Measurements from ENCODE around the gene ARHGAP26.
A peak's percentile ranks its signal among the peaks of the same experiment; 100 is the strongest.

Gene ARHGAP26

DNA sequence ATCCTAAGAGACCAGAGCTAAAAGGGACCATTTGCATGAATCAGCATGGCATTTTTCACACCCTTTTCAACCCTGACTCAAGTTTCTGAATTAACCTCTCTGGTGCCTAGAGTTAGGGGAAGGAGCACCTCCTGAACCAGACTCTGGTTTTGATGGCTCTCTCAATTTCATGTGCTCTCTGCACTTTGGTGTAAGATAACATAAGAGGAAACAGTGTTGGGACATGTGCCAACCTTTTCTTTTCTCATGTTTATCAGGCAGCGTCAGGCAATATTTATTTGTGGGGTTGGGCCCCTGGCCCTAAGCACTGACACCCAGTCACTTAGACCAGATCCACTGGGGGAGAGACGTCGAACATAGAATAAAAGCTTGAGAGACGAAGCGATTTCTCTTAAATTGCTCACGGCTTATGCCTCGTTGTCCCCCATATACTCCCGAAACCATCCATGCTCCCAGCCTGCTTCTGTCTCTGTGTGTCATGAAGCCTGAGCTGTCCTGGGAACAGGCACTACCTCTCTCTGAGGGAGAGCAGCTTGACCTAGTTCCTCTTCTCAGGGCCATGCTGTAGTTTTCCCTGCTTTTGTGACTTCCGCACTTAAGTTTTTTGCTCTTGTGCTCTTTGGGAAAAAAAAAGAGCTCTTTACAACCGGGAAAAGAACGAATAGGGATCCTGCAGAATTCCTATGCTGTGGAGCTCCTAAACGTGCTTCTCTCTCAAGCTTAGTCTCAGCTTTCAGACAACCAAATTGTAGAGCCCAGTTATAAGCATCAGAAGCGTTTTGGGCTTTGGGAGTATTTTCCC, 437.6 kb downstream of the ARHGAP26 start:
- DNase-seq (ENCODE audit: low spot score) = no peak

DNA sequence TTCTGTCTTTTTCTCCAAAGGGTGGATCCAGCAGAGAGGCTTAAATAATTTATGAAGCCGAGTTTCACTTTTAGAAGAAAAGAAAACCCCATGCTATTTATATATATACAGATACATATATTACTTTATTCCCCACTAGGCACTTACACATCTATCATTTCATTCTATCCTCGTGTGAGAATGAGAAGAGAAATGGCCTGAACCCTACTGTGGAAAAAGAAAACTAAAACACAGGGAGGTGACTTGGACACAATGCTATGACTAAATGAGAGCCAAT, 438.1 kb downstream of the ARHGAP26 start:
- DNase-seq (ENCODE audit: low spot score) = no peak

DNA sequence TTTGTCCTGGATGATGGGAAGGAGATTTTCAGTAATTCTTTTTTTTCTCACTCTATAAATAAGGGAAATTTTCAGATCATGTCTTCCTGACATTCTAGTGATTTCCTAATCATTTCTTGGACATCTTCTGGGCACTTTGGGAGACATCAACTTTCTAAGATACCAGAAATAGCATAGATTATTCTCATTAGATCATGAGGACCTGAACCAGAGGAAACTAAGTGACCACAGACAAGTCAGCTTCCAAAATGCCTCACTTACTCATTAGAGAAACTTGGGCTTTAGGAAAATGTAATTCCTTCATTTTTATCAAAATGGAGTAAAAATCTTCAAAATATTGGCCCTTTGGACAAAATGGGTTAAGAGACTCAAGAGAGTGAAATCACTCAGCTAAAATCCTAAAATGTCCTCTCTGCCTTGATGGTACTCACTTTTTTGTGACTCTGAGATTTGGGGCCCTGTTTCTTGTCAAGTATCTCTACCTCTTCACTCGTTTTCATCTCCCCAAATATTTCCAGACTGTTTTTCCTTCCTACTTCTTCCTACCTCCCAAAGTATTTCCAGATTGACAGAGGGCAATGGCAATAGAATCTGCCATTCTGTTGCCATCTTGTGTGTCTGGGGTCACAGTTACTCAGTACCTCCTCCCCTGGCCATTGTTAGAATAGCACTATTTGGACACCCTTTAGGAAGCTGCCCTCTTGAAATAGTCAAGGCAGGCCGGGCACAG, 438.8 kb downstream of the ARHGAP26 start:
- peak; percentile 38 for DNase-seq (ENCODE audit: low spot score)

DNA sequence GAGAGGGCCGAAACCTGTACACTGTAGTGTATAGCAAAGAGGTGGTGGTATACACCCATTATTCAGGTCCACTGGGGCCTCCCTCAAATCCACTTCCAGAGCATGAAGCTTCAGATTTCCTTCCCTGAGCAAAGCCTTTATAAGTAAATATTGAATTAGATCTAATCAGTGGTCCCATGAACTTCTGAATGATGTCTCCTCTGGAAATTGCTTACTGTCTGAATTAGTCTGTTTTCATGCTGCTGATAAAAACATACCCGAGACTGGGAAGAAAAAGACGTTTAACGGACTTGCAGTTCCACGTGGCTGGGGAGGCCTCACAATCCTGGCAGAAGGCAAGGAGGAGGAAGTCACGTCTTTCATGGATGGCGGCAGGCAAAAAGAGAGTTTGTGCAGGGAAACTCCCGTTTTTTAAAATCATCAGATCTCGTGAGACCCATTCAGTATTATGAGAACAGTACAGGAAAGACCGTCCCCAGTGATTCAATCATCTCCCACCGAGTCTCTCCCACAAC, 439.8 kb downstream of the ARHGAP26 start:
- DNase-seq (ENCODE audit: low spot score) = no peak

DNA sequence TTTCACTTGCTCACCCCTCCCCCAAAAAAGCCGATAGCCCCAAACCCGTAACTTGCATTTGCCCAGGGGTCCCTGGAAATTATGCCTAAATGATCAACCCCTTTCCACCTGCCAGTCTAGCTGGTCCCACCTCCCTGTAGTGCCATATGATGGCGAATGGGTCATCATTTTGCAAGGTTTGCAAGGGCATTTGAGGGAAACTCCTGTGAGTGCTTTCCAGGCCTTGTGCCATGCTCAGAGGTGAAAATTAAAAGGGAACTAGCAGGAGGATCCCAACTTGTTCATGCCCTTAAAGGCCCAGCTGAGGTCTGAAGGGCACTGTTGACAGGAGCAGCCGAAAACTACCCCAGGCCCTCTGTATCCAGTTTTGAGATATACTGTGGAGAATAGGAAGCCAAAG, 440.4 kb downstream of the ARHGAP26 start:
- DNase-seq (ENCODE audit: low spot score) = no peak

DNA sequence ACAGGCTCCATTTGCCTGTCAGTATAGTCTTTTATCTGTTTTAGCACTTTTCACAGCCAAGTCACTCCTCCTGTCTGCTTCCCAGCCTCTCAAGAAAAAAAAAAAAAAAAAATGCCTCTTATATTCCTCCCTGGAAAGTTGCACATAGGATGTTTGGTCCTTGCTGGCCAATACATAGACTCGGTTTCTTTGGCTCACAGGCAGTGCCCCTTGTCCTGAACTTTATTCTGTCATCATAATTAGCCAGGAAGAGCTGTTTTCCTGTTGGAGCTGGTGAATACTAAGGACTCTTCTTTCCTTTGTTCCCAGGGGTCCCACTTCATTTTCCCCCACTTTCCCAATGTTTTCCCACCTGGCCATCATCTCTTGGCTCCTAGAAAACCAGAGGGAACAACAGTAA, 442.1 kb downstream of the ARHGAP26 start:
- DNase-seq (ENCODE audit: low spot score) = no peak

DNA sequence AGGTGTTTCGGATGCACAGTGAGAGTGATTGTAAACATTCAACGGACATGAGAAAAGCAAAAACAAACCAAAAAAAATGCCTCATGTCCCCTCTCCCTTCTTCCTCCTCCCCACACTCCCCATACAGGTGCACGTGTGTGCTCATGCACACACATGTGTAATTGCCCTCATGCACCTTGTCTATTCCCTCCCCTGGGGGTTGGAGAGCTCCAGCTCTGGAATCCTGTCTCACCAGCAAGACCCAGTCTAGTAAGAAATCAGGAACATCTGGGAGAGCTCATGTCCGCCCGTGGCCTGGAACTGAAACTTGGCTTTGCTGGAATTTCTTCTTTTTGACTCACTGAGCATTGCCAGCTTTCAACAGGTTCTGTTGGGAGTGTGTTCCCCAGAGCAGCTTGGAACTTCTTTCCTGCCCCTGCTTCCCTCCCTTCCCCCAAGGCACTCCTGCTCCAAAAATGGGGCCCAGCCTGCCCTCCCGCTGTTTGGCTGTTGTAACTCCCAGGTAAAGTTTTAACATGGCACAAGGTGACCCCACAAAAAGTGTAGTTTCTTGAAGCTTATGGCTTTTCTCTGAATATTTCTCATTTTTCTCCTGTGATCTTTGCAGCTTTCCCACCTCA, 443.2 kb downstream of the ARHGAP26 start:
- peak; percentile 77 for DNase-seq (ENCODE audit: low spot score)

DNA sequence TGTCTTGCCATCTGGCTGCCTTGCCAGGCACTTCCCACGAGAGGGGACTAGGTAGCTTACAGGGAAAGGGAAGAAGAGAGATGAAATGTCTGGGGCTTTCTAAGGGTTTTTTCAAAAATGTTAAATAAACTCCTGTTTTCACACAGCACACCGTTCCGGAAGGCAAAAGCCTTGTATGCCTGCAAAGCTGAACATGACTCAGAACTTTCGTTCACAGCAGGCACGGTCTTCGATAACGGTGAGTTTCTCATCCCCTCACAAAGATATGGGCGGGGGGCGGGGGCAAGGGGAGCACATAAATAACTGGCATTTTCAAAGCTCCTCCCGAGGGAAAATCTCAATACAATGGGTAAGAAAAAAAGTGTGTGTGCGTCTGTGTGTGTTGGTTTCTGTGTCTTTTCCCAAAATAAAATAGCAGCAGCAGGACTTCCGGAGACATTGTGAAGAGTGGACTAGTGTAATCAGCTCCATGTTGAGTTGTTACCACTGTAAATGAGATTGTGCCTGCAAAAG, 443.7 kb downstream of the ARHGAP26 start:
- peak; percentile 25 for DNase-seq (ENCODE audit: low spot score)

DNA sequence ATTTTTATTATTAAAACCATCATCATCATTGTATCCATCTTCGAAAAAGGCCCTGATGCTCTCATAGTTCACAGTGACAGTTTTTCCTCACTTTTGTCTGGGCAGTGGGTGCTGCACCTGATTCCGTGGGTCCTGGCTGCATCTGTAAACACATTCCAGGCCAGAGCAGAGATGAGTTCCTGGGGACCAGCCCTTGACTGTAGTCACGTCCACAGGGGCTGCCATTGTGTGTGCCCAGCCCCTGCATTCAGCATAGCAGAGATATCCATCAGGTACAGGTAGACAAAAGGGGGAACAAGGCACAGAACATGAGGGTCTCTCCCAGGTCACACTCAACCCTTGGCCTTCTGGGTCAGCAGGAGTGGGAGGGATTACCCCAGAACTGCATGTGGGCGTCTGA, 444.3 kb downstream of the ARHGAP26 start:
- no peak for DNase-seq (ENCODE audit: low spot score)

DNA sequence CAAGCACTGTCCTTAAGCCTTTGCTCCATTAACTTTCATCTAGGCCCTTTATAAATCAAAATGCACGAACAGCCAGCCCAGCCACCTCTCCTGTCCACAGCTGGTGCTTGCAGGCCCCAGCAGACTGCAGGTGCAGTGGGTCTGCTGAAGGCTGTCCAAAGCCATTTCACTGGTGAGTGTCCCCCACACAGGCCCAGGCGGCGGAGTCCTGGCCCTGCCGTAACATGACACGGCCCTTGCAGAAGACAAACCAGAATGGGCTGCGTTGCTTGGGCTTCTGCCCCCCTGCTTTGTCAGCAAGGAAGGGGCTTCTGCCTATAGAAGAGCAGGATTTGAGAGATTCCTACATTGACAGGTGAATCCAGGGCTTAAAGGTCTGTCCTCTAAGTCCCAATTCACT, 444.7 kb downstream of the ARHGAP26 start:
- DNase-seq (ENCODE audit: low spot score) = no peak

DNA sequence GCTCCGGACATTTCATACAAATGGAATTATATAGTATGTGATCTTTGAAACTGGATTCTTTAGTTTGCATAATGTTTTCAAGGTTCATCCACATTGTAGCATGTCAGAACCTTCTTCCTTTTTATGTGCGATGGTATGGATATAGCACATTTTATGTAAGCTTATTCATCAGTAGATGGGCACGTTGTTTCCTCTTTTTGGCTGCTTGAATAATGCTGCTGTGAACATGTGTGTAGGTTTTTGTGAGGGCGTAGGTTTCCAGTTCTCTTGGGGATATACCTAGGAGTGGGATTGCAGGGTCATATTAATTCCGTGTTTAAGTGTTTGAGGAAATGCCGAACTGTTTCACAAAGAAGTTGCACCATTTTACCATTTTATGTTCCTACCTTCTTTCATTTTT, 445.5 kb downstream of the ARHGAP26 start:
- DNase-seq (ENCODE audit: low spot score) = no peak

DNA sequence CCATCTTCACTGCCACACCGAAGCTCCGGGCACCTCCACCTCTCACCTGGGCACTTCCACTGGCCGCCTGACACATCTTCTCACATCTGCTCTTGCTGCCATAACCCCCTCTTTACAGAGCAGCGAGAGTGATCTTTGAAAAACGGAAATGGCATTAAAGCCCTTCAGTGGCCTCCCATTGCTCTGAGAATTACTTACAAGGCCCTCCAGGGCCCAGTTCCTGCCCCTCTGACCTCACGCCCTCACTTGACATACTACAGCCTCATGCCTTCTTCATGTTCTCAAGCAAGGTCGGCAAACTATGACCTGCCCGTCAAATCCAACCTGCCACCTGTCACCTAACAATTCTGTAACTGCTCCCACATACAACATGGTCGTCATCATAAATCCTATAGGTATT, 446.0 kb downstream of the ARHGAP26 start:
- no peak for DNase-seq (ENCODE audit: low spot score)

DNA sequence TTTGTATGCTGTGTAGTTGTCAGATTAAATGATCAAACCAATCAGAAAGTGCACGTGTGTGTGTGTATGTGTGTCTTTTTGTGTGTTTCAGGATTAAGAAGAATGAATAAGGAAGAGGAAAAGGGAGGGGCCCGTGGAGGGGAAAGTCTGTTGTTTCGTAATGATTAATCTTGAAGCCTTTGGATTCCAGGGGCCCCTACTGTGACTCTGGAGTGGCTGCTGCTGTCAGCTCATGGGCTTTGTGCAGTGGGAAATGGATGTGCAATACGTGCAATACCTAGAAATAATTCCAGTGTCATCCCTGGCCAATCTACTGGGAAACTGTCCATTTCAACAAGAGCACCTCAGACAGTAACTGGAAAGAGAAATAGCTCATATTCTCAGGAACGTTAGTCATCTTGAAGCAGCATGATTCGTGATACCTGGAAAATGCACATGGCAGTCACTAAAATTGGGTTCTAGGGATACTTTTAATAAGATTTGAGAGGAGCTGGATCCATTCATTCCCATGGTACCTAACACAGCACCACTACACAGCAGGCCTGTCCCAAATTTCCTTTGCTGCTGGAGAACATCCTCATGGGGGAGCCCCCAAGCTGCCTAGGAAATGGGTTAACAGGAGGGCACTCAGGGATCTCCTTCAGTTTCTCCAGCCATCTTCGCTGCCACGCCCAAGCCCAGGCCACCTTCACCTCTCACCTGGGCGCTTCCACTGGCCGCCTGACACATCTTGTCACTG, 447.1 kb downstream of the ARHGAP26 start:
- DNase-seq (ENCODE audit: low spot score) = no peak

DNA sequence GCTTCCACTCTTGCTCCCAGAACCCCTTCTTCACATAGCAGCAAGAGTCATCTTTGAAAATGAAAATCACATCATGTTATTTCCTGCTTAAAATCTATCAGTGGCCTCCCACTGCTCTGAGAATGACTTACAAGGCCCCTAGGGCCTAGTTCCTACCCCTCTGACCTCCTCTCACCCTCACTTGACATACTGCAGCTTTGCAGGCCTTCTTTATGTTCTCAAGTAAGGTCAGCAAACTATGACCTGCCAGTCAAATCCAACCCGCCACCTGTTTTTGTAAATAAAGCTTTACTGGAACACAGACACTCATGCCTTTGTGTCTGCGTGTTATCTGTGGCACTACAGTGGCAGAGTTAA, 447.6 kb downstream of the ARHGAP26 start:
- DNase-seq (ENCODE audit: low spot score) = no peak

DNA sequence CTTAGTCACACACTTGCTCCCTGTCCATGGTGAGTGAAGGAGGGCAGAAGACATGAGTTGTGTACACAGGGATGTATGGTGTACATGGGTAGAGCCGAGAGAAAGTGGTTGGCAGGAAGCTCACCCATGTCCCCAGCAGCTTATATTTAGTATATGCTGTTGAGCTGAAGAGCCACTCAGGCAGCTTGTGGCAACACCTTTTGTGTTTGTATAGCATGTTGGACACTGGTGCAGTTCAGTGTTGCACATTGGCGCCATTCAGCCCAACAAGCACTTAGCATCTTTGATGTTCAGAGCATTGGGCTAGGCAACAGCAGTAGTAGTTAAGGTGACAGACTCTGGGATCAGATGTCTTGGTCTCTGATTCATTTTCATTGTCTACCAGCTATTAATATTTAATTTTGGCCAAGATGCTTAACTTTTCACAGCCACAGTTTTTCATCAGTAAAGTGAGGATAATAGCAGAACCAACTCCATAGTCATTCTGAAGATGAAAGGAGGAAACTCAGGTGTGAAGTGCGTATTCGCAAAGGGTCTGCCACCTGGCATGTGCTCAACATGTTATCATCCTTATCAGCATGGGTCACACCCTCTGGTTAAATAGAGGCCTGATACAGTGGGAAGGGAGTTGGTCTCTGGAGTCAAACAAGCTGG, 448.5 kb downstream of the ARHGAP26 start:
- DNase-seq (ENCODE audit: low spot score) = no peak

DNA sequence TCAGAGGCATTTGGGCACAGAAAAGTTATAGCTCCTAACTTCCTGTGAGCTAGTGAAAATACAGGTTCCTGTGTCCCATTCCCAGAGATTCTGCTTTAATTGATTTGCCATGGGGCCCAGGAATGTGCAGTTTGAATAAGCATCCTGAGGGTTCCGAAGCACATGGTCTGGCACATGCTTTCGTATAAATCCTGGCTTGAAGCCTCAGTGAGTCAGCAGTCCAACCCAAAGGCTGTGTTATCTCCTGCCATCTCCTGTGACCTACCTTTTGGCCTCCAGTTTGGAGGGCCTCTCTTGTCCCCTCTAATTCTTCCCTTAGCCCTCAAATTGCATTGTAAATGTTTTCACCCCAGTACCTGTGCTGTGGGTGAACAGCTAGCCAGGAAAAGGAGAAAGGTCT, 449.5 kb downstream of the ARHGAP26 start:
- DNase-seq (ENCODE audit: low spot score) = no peak

DNA sequence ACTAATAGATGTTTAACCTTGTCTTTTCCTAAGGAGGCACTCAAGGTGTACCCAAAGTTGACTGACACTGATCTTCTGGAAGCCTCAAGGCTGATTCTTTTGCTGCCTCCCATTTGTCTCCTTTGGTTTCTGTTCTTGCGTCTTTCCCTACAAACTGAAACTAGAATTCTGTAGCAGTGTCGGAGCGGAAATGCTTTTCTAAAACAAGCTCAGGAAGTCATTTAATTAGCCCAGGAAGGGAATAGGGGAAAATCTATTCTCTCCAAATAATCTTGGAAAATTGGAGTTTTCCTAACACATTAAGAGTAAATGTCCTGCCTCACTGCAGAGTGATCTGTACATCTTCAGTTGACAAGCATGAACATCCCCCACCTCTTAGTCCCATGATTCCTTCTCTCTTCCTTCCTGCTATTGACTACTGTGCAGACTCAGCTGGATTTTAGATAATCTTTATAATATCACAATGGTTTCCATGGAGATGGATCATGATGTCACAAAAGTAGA, 450.6 kb downstream of the ARHGAP26 start:
- DNase-seq (ENCODE audit: low spot score) = no peak

DNA sequence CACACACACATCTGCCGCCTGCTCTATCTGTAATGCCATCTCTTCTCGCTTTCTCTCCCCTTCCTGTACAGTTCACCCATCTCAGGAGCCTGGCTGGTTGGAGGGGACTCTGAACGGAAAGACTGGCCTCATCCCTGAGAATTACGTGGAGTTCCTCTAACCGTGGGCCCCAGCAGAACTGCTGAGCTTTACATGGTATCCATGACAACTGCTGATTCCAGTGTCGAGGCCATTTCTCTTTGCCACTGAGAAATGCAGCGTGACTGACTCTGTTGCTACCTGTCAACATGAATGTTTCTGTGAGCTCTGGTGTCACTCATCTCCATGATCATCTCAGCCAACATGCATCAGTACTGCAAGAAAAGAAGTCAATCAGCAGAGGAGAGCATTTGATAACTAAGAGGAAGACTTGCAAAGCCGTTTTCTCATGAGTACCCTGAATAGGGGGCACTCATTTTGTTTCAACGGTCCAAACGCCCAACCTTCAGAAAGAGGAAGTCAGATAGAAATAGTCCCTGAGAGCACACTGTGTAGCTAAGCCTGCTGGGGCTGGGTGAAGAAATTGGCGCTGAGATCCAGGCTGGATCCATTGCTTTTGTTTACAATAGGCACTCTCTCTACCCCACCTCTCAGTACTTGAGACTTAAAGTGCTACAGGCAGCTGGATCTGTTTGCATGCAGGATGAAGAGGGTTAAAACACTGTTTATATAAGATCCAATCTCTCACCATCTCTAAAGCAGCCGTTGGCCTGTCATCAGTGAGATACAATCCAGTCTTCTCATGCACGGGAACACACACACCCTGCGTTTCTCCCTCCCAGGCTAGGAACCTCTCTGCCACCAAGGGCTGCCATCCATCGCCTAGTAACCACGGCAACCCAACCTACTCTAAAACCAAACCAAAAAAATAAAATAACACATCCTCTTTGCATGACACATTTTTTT, 452.4 kb downstream of the ARHGAP26 start:
- no peak for DNase-seq (ENCODE audit: low spot score)

DNA sequence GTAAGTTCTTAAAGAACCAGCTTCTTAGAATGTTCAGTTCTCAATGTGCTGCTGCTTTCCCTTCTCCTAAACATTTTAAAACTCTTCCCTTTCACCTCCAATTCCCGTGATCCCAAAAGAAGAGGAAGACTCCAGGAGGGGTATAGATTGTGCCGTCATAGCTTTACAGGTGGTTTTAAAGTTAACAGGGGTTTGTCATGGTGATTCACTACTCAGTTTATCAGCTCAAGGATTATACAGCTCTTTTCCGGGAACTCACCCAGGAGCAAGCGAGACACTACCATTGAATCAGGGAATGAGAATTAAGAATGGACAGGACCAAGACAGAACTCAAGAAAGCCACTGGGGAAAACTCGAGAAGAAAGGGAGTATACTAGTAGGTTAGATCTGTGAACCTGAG, 454.5 kb downstream of the ARHGAP26 start:
- DNase-seq (ENCODE audit: low spot score) = no peak

DNA sequence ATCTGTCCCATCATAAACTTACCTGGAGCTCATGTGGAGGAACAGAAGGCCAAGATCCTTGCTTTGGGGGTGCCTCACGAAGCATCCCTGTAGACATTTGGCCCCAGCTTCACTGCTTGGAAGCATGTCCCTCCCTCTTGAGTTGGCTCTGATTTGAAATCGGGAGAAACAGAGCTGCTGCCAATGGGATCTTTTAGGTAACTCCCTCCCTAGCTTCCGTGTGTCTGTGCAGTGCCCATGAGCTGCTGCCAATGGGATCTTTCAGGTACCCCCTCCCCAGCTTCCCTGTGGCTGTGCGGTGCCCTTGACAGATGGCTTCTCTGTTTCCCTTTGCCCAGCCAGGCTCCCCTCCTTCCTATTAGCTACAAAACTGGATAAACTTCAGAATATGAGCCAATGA, 455.3 kb downstream of the ARHGAP26 start:
- DNase-seq (ENCODE audit: low spot score) = no peak

DNA sequence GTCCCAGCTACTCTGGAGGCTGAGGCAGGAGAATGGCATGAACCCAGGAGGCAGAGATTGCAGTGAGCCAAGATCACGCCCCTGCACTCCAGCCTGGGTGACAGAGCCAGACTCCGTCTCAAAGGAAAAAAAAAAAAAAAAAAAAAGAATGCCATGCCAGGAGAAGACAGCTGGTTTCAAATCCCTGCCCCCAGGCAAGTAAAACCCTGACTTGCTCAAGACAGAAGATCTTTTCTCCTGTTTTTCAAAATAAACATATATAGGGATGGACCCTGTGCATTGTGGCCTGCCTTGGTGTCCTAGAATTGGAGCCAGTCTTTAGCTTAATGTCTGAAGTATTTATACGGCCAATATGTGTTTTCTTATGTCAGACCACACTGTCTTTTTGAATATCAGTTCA, 456.2 kb downstream of the ARHGAP26 start:
- no peak for DNase-seq (ENCODE audit: low spot score)
